Myocyte (in vitro differentiated cells): ENCODE data around the gene GHRH. TPM values are rescaled to one million over a fixed set of nuclear protein-coding genes. Genes with fewer than 3 reads are reported as not detected.

ENCODE experiments used
- DNase-seq: peaks from one replicate; pipeline ENCODE4 v3.0.0-alpha.2; 2012; ENCODE audit warnings: low read depth
- total RNA-seq: library from RNA; depleted of rRNA; stranded (reverse); fragments of >200 nt; gene quantifications from 2 replicates; pipeline ENCODE4 v1.2.3, GENCODE V29; 2014

GHRH gene
- total RNA-seq, 1 donor from 2014 or later = not detected

DNA sequence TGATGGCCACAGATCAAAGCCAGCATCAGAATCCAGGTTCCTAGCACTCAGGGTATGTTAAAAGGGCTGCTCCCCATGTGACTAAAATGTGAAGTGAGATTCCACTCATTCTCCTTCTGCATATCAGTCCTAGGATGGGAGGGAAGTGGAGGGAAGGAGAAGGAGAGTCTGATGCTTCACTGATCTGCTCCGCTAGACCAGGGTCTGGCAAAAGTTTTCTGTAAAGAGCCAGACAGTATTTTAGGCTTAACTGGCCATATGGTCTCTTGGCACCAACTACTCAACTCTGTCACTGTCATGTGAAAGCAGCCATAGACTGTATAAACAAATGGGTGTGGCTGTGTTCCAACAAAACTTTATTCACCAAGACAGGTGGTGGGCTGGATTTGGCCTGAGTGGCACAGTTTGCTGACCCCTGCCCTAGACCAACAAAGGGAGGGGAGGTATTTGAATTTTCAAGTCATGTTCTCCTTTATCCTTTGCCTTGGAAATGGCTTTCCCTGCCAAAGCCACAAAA, 22.6 kb downstream of the GHRH start:
- DNase-seq = peak; percentile 81

- peak; percentile 56 for DNase-seq
These were observed 23.2 kb downstream of the GHRH start for GRCh38 chr20:37238426-37238825.

GRCh38 chr20:37237656-37238055, 24.0 kb downstream of the GHRH start:
- DNase-seq = no peak

DNA sequence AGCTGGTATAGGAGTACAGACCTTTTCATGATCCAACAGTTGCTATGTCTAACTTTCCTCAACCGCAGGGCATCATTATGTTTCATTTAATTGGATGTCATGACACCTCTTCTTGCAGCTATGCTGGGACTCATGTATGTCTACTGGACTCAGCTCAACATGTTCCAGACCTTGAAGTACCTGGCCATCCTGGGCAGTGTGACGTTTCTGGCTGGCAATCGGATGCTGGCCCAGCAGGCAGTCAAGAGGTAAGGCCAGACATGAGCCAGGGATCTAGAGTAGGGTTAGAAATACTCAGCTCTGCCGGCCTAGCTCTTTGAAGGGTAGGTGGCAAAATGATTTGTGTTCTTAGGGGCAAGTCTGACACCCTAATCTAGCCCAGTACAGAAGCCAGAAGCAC, 25.2 kb downstream of the GHRH start:
- no peak for DNase-seq

- no peak for DNase-seq
These were observed 26.5 kb downstream of the GHRH start for GRCh38 chr20:37235065-37235464.

DNA sequence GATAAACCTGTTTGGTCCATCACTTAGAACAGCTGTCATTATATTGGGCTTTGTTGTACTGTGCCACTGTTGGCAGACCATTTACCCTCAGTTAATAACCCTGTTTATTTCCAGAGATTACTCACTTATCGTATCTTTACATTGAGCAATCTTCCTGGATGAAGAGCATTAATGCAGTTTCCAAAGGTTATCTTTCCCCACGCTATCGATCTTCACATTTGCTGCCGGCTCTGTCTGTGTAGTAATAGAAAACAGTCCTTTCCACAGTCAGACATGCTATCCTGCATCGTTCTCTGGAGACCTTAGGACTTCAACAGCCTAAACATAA, 27.4 kb downstream of the GHRH start:
- no peak for DNase-seq

- peak; percentile 46 for DNase-seq
These were observed 27.9 kb downstream of the GHRH start for GRCh38 chr20:37233548-37234253.

DNA sequence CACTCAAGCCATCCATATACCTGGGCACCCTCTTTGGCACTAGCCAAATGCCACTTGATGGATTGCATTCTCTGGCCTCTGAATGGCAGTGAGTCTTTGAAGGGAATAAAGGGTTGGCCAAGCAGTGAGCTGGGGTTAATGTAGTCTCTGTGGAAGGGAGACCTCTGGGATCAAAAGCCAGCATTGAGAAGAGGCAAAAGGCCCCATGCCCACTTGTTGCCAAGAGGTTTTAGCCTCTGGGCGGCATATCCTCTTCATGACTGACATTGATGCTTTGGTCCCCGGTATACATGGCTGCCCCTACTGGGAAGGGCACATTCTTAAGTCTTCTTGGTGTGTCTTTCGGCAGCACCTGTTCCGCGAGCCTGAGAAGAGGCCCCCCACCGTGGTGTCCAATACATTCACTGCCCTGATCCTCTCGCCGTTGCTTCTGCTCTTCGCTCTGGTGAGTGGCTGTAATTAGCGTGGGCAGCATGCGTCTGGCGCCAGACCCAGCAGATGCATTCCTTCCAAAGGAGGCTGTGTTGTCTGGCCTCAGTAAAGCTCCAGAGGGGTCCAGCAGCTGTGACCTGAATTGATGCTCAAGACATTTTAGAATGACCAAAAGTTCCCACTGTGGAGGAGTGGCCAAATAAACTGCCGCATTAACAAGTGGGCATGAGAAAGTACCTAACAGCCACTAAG, 29.5 kb downstream of the GHRH start:
- peak; percentile 62 for DNase-seq

- no peak for DNase-seq
These were observed 31.4 kb downstream of the GHRH start for GRCh38 chr20:37230200-37230599.

DNA sequence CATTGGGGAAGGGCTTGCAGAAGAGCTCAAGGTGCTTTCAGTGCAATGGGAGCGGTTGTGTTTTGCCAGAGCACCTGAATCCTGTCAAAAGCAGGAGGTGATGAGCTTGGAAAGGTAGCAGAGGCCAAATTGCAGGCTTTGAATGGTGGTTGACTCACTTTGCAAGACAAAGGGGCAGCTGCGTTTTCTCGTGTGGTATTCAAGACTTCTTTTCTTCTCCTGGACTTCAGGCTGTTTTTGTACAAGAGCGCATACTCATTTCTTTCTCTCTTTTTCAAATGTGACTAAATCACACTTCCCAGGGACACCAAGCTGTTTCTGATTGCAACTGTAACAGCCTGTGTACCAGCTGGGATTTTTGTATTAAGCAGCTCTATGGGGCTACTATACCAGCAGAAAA, 32.3 kb downstream of the GHRH start:
- DNase-seq = no peak

GRCh38 chr20:37228656-37229055, 33.0 kb downstream of the GHRH start:
- DNase-seq = no peak

- DNase-seq = no peak
These were observed 33.5 kb downstream of the GHRH start for GRCh38 chr20:37228082-37228481.

- DNase-seq = peak; percentile 66
These were observed 34.7 kb downstream of the GHRH start for GRCh38 chr20:37226889-37227288.

GRCh38 chr20:37225146-37225545, 36.5 kb downstream of the GHRH start:
- DNase-seq = no peak

GRCh38 chr20:37223053-37223452, 38.6 kb downstream of the GHRH start:
- peak; percentile 33 for DNase-seq

- no peak for DNase-seq
These were observed 39.5 kb downstream of the GHRH start for GRCh38 chr20:37222086-37222485.

DNA sequence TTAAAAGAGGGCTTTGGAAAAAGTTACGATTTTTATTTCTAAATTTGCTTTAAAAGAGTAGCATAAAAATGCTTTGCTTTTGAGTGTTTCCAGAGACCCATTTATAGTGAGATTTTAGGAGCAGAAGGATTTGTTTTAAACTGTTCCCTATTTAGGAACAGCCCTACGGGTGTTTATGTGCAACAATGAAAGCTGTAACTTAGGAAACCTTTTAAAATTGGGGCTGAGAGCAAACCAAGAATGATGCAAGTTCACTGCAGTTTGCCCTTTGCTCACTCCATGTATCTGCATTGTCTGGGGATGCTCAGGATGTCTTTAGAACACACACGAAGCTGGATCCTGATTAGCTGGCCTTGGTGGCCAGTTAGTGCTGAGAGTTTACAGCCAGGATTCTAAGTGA, 40.9 kb downstream of the GHRH start:
- no peak for DNase-seq

- DNase-seq = no peak
These were observed 41.6 kb downstream of the GHRH start for GRCh38 chr20:37219751-37220668.

DNA sequence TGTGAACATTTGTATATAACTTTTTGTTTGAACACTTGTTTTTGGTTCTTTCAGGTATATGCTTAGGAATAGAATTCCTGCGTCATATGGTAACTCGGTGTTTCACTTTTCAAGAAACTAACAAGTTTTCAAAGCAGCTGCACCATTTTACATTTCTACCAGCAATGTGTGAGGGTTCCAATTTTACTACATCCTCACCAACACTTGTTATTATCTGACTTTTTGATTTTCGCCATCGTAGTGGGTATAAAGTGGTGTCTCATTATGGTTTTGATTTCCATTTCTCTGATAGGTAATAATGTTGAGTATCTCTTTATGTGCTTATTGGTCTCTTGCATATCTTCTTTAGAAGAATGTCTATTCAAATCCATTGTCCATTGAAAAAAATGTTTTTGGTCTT, 42.6 kb downstream of the GHRH start:
- DNase-seq = no peak

- DNase-seq = no peak
These were observed 43.2 kb downstream of the GHRH start for GRCh38 chr20:37218441-37218840.

DNA sequence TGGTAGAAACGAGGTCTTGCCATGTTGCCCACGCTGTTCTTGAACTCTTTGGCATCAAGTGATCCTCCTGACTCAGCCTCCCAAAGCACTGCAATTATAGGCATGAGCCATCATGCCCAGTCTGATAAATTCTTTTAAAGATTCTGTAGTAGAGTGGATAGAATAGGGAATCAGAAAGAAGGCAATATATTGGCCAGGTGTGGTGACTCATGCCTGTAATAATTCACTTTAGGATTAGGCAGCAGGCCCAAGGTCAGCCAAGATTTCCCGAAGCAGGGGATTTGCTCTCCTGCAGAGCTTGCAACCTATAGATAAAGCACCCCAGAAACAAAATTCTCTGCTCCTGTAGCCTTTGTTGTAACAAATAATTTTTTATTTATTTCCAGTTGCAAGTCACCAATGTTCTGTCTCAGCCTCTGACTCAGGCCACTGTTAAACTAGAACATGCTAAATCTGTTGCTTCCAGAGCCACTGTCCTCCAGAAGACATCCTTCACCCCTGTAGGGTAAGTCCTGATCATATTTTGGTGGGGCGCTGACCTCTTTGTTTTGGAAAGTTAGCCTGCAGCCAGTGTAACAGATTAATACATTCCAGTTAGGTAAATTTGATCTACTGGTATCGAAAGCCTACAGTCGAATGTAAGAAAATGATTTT, 51.8 kb downstream of the GHRH start:
- DNase-seq = no peak
